Choroid plexus epithelial cell (primary cell): ENCODE measurements around the gene NTM.

ENCODE experiments used
- DNase-seq: peaks from one replicate; pipeline ENCODE4 v3.0.0-alpha.2; 2010; ENCODE audit warnings: low read depth
- H3K4me3 ChIP-seq: 2 replicates; pipeline ENCODE4 v1.5.1; 2011; ENCODE audit warnings: low read depth, mild to moderate bottlenecking, control low read depth, low read length, moderate library complexity
- TF ChIP-seq, protein P1 (sequence below): conservative IDR thresholded peaks from 2 replicates; pipeline ENCODE4 v1.5.1; 2011; ENCODE audit warnings: low read depth, mild to moderate bottlenecking, control low read depth, inconsistent platforms, low read length, moderate library complexity

The NTM gene

DNA sequence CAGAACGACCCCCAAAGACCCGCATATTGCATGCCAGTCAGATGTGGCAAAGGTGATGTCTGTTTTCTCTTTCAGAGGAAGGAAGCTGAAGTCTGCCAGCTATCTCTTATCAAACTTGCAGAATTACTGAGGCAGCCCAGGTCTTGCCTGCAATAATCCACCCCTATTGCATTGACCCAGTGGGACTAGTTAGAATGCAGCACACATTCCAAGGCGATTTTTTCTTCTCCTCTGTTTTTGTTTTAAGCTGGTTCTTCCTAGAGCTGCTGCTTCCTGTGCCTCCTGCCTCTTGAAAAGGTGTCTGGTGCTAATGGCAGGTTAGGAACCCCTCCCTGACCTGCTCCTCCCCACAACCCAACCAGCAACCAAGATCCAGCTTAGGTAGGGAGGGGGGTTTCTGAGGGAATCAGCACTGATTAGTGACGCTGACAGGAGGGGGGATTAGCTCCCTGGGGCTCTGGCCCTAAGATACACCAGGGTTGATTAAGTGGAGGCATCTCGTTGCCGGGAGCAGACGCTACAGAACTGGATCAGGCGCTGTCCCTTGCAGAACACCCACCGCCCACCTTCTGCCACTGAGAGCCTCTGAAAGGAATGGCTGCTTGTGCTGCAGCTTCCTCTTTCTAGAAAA is 2.8 kb downstream of the NTM start:
- TF ChIP-seq, protein P1, sequence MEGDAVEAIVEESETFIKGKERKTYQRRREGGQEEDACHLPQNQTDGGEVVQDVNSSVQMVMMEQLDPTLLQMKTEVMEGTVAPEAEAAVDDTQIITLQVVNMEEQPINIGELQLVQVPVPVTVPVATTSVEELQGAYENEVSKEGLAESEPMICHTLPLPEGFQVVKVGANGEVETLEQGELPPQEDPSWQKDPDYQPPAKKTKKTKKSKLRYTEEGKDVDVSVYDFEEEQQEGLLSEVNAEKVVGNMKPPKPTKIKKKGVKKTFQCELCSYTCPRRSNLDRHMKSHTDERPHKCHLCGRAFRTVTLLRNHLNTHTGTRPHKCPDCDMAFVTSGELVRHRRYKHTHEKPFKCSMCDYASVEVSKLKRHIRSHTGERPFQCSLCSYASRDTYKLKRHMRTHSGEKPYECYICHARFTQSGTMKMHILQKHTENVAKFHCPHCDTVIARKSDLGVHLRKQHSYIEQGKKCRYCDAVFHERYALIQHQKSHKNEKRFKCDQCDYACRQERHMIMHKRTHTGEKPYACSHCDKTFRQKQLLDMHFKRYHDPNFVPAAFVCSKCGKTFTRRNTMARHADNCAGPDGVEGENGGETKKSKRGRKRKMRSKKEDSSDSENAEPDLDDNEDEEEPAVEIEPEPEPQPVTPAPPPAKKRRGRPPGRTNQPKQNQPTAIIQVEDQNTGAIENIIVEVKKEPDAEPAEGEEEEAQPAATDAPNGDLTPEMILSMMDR, result no peak
- no peak for DNase-seq
- no peak overlapping the region for H3K4me3 ChIP-seq

DNA sequence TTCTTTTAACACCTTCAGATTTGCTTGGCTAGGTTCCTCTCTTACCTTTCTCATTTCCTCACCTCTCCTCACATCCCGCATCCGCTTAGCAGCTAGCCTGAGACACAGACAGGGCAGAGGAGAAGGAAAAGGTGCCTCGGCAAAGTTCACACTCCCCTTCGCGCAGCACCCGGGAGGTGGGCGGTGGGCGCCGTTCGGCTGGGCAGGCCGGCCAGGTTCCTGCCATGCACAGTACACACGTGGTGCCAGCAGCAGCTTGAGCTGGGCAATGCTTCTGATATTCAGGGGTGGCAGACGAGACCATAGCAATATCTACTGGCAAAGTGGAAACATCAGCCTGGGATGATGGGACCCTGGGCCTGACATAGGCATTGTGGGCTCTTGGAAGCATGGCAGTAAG is 3.3 kb downstream of the NTM start:
- TF ChIP-seq, protein P1, result no peak
- no peak for DNase-seq
- no peak overlapping the region for H3K4me3 ChIP-seq

DNA sequence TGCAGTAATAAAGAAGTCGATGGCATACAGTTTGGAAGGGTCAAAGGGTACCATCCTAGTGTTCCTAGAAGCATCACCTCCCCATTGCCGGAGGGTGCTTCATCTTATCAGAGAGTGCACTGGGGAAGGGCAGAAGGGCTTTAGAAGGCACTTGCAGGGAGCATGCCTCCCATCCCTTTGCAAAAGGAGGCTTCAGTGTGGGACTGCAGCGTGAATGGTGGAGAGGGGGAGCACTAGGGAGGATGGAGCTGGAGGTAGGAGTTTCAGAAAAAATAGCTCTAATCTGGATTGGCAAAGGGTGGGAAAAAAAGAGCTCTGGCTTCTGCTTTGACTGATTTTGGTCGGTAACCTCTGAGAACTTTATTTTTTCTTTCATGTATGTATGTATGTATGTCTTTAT is 5.0 kb downstream of the NTM start:
- no peak for DNase-seq
- TF ChIP-seq, protein P1, result no peak
- H3K4me3 ChIP-seq, result no peak overlapping the region

DNA sequence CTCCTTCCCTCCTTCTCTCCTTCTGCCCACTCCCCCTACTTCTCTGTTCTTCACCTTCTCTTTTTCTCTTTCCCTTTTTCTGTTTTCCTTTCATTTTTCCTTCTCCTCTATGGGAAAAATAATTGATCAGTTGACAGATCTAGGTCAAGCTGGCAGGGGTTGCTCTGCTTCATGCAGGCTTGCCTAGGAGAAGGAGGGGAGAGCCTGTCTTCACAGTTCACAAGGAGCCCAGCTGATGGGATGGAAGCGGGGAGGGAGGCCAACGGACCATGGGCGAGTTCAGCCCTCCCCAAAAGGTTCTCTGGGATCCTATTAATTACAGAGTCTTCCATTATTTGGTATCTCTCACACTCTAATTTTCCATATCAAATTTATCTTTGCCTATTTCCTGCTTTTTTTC is 5.5 kb downstream of the NTM start:
- TF ChIP-seq, protein P1, result no peak
- DNase-seq, result no peak
- H3K4me3 ChIP-seq, result no peak overlapping the region

DNA sequence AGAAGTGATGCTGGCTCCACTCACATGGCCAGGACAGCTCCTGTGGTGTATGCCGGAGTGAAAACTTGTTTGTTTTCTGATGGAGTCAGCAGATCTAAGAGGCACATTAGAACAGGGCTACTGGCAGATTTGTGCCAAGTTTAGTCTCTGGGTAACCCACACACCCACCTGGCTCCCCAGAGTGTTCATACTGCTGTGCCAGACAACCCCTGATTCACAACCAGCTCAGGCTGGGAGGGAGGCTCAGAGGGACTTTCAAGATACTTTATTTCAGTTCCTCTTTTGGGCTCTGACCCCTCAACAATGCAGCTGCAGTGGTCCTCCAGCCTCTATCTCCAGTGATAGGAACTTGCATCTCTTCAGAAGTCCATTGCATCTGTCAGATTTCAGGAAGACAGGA is 8.5 kb downstream of the NTM start:
- DNase-seq, result no peak
- TF ChIP-seq, protein P1, result no peak
- no peak overlapping the region for H3K4me3 ChIP-seq

DNA sequence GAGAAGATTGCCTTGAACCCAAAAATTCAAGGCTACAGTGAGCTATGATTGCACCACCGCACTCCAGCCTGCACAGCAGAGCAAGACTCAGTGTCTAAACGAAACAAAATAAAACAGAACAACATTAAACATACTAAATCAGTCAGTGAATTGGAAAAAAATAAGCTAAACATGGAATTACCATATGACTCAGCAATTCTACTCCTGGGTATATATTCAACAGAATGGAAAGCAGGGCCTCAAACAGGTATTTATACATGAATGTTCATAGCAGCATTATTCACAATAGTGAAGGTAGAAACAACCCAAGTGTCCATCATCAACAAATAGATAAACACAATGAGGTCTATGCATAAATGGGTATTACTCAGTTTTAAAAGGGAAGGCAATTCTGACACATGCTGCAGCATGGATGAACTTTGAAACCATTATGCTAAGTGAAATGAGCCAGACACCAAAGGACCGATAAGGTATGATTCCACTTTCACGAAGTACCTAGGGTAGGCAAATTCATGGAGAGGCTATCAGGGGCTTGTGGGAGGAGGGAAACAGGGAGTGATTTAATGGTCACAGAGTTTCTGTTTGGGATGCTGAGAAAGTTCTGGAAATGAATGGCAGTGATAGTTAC is 15.5 kb downstream of the NTM start:
- TF ChIP-seq, protein P1, result no peak
- H3K4me3 ChIP-seq, result no peak overlapping the region
- no peak for DNase-seq

DNA sequence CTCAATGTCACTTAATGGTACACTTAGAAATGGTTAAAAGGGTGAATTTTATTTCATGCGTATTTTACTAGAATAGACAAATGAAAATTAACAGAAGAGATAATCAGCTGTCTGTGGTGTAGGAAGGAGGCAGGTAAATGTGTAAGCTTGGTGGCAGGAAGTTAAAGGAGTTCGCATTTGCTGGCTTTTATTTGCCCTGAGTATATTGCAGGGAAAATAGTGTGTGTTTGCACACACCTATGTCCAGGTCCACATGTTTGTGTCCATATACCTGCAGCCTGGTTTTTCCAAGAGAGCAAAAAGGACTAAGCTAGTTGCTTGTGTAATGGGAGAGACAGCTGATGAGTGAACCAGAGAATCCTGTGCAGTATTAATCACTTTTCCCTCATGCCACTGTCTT is 16.0 kb downstream of the NTM start:
- TF ChIP-seq, protein P1, result no peak
- no peak overlapping the region for H3K4me3 ChIP-seq
- DNase-seq, result no peak
